NCI-H748 (cell line): ENCODE data around the gene DCDC2C.

Source experiments
- DNase-seq: peaks from one replicate; lab custom pipeline; 2025; ENCODE audit not compliant: unreplicated experiment; lab: John Stamatoyannopoulos, UW

Gene DCDC2C

GRCh38 chr2:3672861-3673678 lies 30.3 kb upstream of the DCDC2C start:
- no peak for DNase-seq

- no peak for DNase-seq
Measured at GRCh38 chr2:3674066-3674845, 29.1 kb upstream of the DCDC2C start.

GRCh38 chr2:3675687-3676086 lies 27.7 kb upstream of the DCDC2C start:
- DNase-seq = no peak

GRCh38 chr2:3677436-3677835 lies 25.9 kb upstream of the DCDC2C start:
- DNase-seq = no peak

- no peak for DNase-seq
Measured at GRCh38 chr2:3678212-3678611, 25.2 kb upstream of the DCDC2C start.

- no peak for DNase-seq
Measured at GRCh38 chr2:3679180-3679579, 24.2 kb upstream of the DCDC2C start.

- DNase-seq = no peak
Measured at GRCh38 chr2:3679616-3680393, 23.6 kb upstream of the DCDC2C start.

- no peak for DNase-seq
Measured at GRCh38 chr2:3680548-3681345, 22.6 kb upstream of the DCDC2C start.

- DNase-seq = no peak
Measured at GRCh38 chr2:3681625-3682024, 21.8 kb upstream of the DCDC2C start.

- DNase-seq = no peak
Measured at GRCh38 chr2:3682811-3683210, 20.6 kb upstream of the DCDC2C start.

GRCh38 chr2:3683748-3684454 lies 19.5 kb upstream of the DCDC2C start:
- DNase-seq = no peak

- DNase-seq = no peak
Measured at GRCh38 chr2:3689998-3690748, 13.2 kb upstream of the DCDC2C start.

- peak; percentile 74 for DNase-seq
Measured at GRCh38 chr2:3692375-3692774, 11.0 kb upstream of the DCDC2C start.

GRCh38 chr2:3696545-3696944 lies 6.8 kb upstream of the DCDC2C start:
- no peak for DNase-seq

- no peak for DNase-seq
Measured at GRCh38 chr2:3701071-3701470, 2.3 kb upstream of the DCDC2C start.

GRCh38 chr2:3703757-3704355 lies 481 bp downstream of the DCDC2C start:
- DNase-seq = peak; percentile 55

- DNase-seq = peak; percentile 13
Measured at GRCh38 chr2:3704692-3705091, 1.3 kb downstream of the DCDC2C start.

GRCh38 chr2:3705782-3706181 lies 2.4 kb downstream of the DCDC2C start:
- DNase-seq = no peak

GRCh38 chr2:3706892-3707291 lies 3.5 kb downstream of the DCDC2C start:
- DNase-seq = no peak
